ENCODE data around the gene PHLDA3. TPM values are rescaled to one million over a fixed set of nuclear protein-coding genes. Genes with fewer than 3 reads are reported as not detected.
A peak's percentile ranks its signal among the peaks of the same experiment; 100 is the strongest.
"Not testable (repeated sequence)": the region's sequence is repeated elsewhere in the genome, so short reads cannot be mapped to it uniquely, and the experiment has no call there.

PHLDA3 gene
- total RNA-seq, 2 donors from 2014 or later, result 9.6 to 15.8 TPM

DNA sequence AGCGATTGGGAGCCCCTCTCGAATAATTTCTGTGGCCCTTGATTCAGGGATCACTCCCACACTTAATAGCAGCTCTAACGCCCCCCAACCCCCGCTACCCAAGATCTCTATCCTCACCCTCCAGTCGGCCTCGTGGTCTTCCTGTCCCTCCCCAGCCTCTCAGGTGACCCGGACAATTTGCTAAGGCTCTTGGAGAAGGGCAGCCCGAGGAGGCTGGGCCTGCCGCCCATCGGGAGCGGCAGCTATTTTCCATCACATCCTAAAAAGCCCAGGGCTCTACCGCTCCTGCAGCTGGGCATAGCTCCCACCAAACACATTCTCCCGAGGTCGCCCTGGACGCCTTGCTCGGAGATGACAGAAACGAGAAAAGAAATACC lies 12.0 kb upstream of the PHLDA3 start:
- Mint-ChIP-seq H3K27me3 (ENCODE audit: insufficient read depth) (peaks cover 36% of the 10 kb centered on the region), H3K27ac (peak overlapping the region; percentile 64), H3K36me3 (ENCODE audit: low read depth) (no peaks in the 10 kb centered on the region), H3K4me1 (peaks cover 13% of the 10 kb centered on the region), H3K4me3 (peak overlapping the region; percentile 58), H3K9me3 (no peaks in the 10 kb centered on the region)
- H3K27ac ChIP-seq (ENCODE audit: low read depth, low read length), result no peak overlapping the region
- H3K9ac ChIP-seq (ENCODE audit: extremely low read depth, low read length, poor library complexity, severe bottlenecking), result no peak overlapping the region
- peaks cover 2% of the 10 kb centered on the region for H3K4me1 ChIP-seq (ENCODE audit: control insufficient read depth, insufficient read depth, low read length)
- no peaks in the 10 kb centered on the region for H3K9me3 ChIP-seq (ENCODE audit: control insufficient read depth, low read length)
- WGBS, 2 experiments (ENCODE audit: insufficient coverage in 1 of 2, insufficient read length in 1 of 2), result 4 to 12% methylated on average over 5 to 17 of the region's 17 CpGs
- H3K27me3 ChIP-seq (ENCODE audit: control insufficient read depth, insufficient read depth, low read length, poor library complexity, severe bottlenecking), result peaks cover 36% of the 10 kb centered on the region
- no peak for DNase-seq
- peak overlapping the region; percentile 63 for H3K4me3 ChIP-seq (ENCODE audit: low read length)
- no peaks in the 10 kb centered on the region for H3K36me3 ChIP-seq (ENCODE audit: control insufficient read depth, insufficient read depth, low read length)
- no peak for TF ChIP-seq CTCF (conservative IDR thresholded peaks at IDR 0.05)

DNA sequence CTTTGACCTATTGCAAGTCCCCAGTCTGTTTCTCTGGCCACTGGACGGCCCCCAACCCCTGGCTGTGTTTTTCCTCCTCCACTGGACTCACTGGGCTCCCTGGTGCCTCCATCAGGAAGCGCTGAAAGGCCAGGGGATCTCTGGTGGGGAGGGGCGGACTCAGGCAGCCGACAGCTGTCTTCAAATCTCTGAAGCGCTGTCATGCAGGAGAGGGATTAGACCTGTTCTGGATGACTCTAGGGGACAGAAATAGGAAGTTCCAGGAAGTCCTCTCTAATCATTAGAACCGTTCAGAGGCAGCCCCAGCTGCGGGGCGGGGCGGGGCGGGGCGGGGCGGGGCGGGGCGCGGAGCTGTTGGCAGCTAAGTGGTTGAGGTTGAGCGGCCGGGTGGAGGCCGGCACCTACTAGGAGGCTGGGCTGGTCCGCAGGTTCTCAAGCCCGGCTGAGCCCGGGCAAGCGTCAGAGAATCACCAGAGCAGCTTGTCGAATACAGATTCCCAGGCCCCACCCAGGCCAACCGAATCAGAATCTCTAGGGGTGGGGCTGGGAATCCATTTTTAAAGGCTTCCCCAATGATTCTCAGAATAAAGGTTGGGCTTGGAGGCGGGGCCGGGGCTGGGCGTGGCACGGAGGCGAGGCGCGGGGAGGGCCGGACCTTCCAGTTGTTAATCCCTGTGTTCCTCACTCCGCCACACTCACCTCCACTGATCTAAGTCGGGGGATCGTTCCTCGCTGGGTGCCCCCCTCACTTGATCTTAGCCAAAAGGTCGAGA lies 11.4 kb upstream of the PHLDA3 start:
- Mint-ChIP-seq H3K36me3 (ENCODE audit: low read depth) (no peaks in the 10 kb centered on the region), H3K4me1 (peaks cover 11% of the 10 kb centered on the region), H3K27ac (no peak overlapping the region), H3K4me3 (peak overlapping the region; percentile 58), H3K9me3 (no peaks in the 10 kb centered on the region), H3K27me3 (ENCODE audit: insufficient read depth) (peaks cover 41% of the 10 kb centered on the region)
- peak; percentile 97 for DNase-seq
- H3K27ac ChIP-seq (ENCODE audit: low read depth, low read length), result no peak overlapping the region
- peak; percentile 18 for TF ChIP-seq CTCF (conservative IDR thresholded peaks at IDR 0.05)
- H3K36me3 ChIP-seq (ENCODE audit: control insufficient read depth, insufficient read depth, low read length), result no peaks in the 10 kb centered on the region
- no peaks in the 10 kb centered on the region for H3K4me1 ChIP-seq (ENCODE audit: control insufficient read depth, insufficient read depth, low read length)
- 4 to 11% methylated on average over 6 to 37 of the region's 37 CpGs for WGBS, 2 experiments (ENCODE audit: insufficient coverage in 1 of 2, insufficient read length in 1 of 2)
- no peak overlapping the region for H3K9ac ChIP-seq (ENCODE audit: extremely low read depth, low read length, poor library complexity, severe bottlenecking)
- peaks cover 36% of the 10 kb centered on the region for H3K27me3 ChIP-seq (ENCODE audit: control insufficient read depth, insufficient read depth, low read length, poor library complexity, severe bottlenecking)
- H3K9me3 ChIP-seq (ENCODE audit: control insufficient read depth, low read length), result no peaks in the 10 kb centered on the region
- H3K4me3 ChIP-seq (ENCODE audit: low read length), result peak overlapping the region; percentile 63

DNA sequence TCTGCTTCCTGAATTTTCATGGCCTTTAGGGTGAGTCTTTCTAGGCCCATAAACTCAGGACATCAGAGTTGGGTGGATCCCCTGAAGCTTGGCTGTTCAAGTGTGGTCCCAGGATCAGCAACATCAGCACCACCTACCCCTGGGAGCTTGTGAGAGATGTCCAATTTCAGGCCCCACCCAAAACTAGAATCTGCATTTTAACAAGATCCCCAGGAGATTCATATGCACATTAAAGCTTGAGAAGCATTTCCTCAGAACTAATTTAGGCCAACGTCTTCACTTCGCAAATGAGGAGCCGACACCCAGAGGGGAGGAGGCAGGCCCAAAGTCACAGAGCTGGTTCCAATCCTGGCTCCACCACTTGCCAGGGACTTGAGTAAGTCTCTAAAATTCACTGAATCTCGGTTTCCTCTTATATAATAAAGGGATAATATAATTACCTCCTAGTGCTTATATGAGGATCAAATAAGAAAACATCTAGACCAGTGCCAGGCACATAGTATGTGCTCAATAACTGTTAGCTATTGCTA lies 10.3 kb upstream of the PHLDA3 start:
- Histone ChIP-seq H3K9me3 (ENCODE audit: control insufficient read depth, low read length) (no peaks in the 10 kb centered on the region), H3K4me3 (ENCODE audit: low read length) (no peak overlapping the region), H3K4me1 (ENCODE audit: control insufficient read depth, insufficient read depth, low read length) (no peaks in the 10 kb centered on the region), H3K36me3 (ENCODE audit: control insufficient read depth, insufficient read depth, low read length) (no peaks in the 10 kb centered on the region), H3K27me3 (ENCODE audit: control insufficient read depth, insufficient read depth, low read length, poor library complexity, severe bottlenecking) (peaks cover 36% of the 10 kb centered on the region), H3K9ac (ENCODE audit: extremely low read depth, low read length, poor library complexity, severe bottlenecking) (no peak overlapping the region), H3K27ac (ENCODE audit: low read depth, low read length) (no peak overlapping the region)
- Mint-ChIP-seq H3K4me3 (no peak overlapping the region), H3K27ac (no peak overlapping the region), H3K4me1 (peaks cover 11% of the 10 kb centered on the region), H3K36me3 (ENCODE audit: low read depth) (no peaks in the 10 kb centered on the region), H3K9me3 (no peaks in the 10 kb centered on the region), H3K27me3 (ENCODE audit: insufficient read depth) (peaks cover 46% of the 10 kb centered on the region)
- DNase-seq, result no peak
- TF ChIP-seq CTCF (conservative IDR thresholded peaks at IDR 0.05), result no peak
- WGBS, 2 experiments (ENCODE audit: insufficient coverage in 1 of 2, insufficient read length in 1 of 2), result 91 to 100% methylated on average over 3 of the region's 4 CpGs

DNA sequence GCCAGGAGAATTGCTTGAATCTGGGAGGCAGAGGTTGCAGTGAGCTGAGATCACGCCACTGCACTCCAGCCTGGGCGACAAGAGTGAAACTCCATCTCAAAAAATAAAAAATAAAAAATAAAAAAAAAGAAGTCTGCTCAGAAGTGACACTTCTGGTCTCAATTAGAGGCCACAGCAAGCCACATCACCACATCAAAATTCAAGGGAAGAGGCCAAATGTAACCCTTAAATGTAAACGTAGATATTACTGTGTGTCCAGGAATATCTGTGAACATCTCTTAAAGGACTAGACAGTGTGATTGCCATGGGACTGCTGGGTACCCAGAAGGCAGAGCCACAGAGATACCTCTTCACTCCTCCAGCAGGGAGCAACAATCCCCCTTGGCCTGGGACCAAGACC lies 9.7 kb upstream of the PHLDA3 start:
- H3K9me3 ChIP-seq (ENCODE audit: control insufficient read depth, low read length); DNase-seq; H3K9ac ChIP-seq (ENCODE audit: extremely low read depth, low read length, poor library complexity, severe bottlenecking); H3K27ac ChIP-seq (ENCODE audit: low read depth, low read length); H3K9me3 Mint-ChIP-seq; H3K4me3 Mint-ChIP-seq; H3K4me1 ChIP-seq (ENCODE audit: control insufficient read depth, insufficient read depth, low read length); H3K36me3 Mint-ChIP-seq (ENCODE audit: low read depth); H3K4me3 ChIP-seq (ENCODE audit: low read length); H3K36me3 ChIP-seq (ENCODE audit: control insufficient read depth, insufficient read depth, low read length); H3K27ac Mint-ChIP-seq: not testable (repeated sequence)
- H3K27me3 Mint-ChIP-seq (ENCODE audit: insufficient read depth), result peaks cover 51% of the 10 kb centered on the region
- 94% methylated on average over 3 of the region's 3 CpGs; no CpG with 5 or more reads in 1 of the 2 experiments for WGBS, 2 experiments (ENCODE audit: insufficient coverage in 1 of 2, insufficient read length in 1 of 2)
- peaks cover 36% of the 10 kb centered on the region for H3K27me3 ChIP-seq (ENCODE audit: control insufficient read depth, insufficient read depth, low read length, poor library complexity, severe bottlenecking)
- peaks cover 11% of the 10 kb centered on the region for H3K4me1 Mint-ChIP-seq

Data from endodermal cell (in vitro differentiated cells).